Ecto neural progenitor cell (in vitro differentiated cells): Measurements from ENCODE around the gene PPP1R11.
"Not testable (repeated sequence)": the region's sequence is repeated elsewhere in the genome, so short reads cannot be mapped to it uniquely, and the experiment has no call there.

ENCODE experiments used
- DNase-seq: peaks from one replicate; pipeline ENCODE4 v3.0.0-alpha.2; 2018; ENCODE audit warnings: low spot score

PPP1R11 gene

GRCh38 chr6:30097902-30098768 is 31.1 kb downstream of the PPP1R11 start:
- DNase-seq: no peak

- no peak for DNase-seq
Observed at GRCh38 chr6:30100154-30100553, 33.2 kb downstream of the PPP1R11 start.

GRCh38 chr6:30100585-30101443 is 33.8 kb downstream of the PPP1R11 start:
- peak; percentile 56 for DNase-seq

GRCh38 chr6:30101444-30102413 is 34.7 kb downstream of the PPP1R11 start:
- peak; percentile 88 for DNase-seq

- DNase-seq: no peak
Observed at GRCh38 chr6:30102414-30102969, 35.5 kb downstream of the PPP1R11 start.

- peak; percentile 87 for DNase-seq
Observed at GRCh38 chr6:30102970-30103871, 36.2 kb downstream of the PPP1R11 start.

GRCh38 chr6:30103872-30104179 is 36.8 kb downstream of the PPP1R11 start:
- no peak for DNase-seq

- no peak for DNase-seq
Observed at GRCh38 chr6:30104661-30105060, 37.7 kb downstream of the PPP1R11 start.

GRCh38 chr6:30111266-30111856 is 44.4 kb downstream of the PPP1R11 start:
- no peak for DNase-seq

GRCh38 chr6:30112402-30112994 is 45.5 kb downstream of the PPP1R11 start:
- no peak for DNase-seq

- DNase-seq: no peak
Observed at GRCh38 chr6:30113003-30113759, 46.2 kb downstream of the PPP1R11 start, which contains the start of gene TRIM31. TSS of gene TRIM31 (minus strand) at chr6:30113090. CDS start at chr6:30112805, 285 bp downstream.

GRCh38 chr6:30113841-30114240 is 46.8 kb downstream of the PPP1R11 start:
- DNase-seq: no peak

GRCh38 chr6:30116724-30117123 is 49.7 kb downstream of the PPP1R11 start:
- DNase-seq: no peak

GRCh38 chr6:30118691-30119090 is 51.7 kb downstream of the PPP1R11 start:
- not testable (repeated sequence) for DNase-seq
